HepG2 (cell line): ENCODE results near the gene DOK7. TPM values are rescaled to one million over a fixed set of nuclear protein-coding genes. Genes with fewer than 3 reads are reported as not detected.

Experiments
- ATAC-seq: fragments of 200-7000 bp; cut with Tn5 transposase; 3 replicates; pipeline ENCODE4 v1.9.1; 2020; ENCODE audit warnings: mild to moderate bottlenecking, moderate library complexity
- BruUV-seq: library from RNA; stranded (reverse); fragments of 400-500 nt; replicated peaks from 2 replicates; lab custom pipeline; 2021; lab: Mats Ljungman, UMichigan
- CTCF ChIA-PET: fragments of 300-600 bp; formaldehyde crosslinking; extraction: SDS; loops from one replicate; lab custom pipeline; 2021; ENCODE audit warnings: low total read pairs, inconsistent platforms, low intra/inter-chr PET ratio; lab: Yijun Ruan, JAX
- POLR2A ChIA-PET: fragments of 350-600 bp; sonication (Branson Sonifier 250); formaldehyde crosslinking; loops from one replicate; lab custom pipeline; 2020; ENCODE audit warnings: antibody characterized with exemption, inconsistent platforms; lab: Yijun Ruan, JAX
- DNase-seq: peaks from one replicate; pipeline ENCODE4 v3.0.0-alpha.2; 2015; ENCODE audit warnings: low spot score
- FAIRE-seq: peaks from 3 replicates; lab custom pipeline; 2011; peaks lifted over from hg19 to GRCh38; lab: Jason Lieb, UNC
- H2AFZ ChIP-seq: one replicate; pipeline ENCODE4 v1.6.1; 2011; ENCODE audit warnings: low read length, inconsistent platforms
- H3K27ac ChIP-seq: fragments of 300-600 bp; 3 replicates; pipeline ENCODE4 v1.8.0; 2011; ENCODE audit warnings: mixed run types, mild to moderate bottlenecking, mixed read lengths, low read length, inconsistent platforms; ENCODE audit not compliant: insufficient read depth; ENCODE audit errors: extremely low read length
- H3K27me3 ChIP-seq, 2 experiments: fragments of 200-600 bp in 1 of 2; 2 replicates in 1 of 2; 3 replicates in 1 of 2; pipeline versions ENCODE4 v1.6.0 to v1.8.0; 2011; ENCODE audit warnings: low read length in 2 of 2, mild to moderate bottlenecking in 2 of 2, moderate library complexity in 2 of 2, inconsistent platforms in 1 of 2; ENCODE audit not compliant: insufficient read depth in 2 of 2, control insufficient read depth in 1 of 2
- H3K36me3 ChIP-seq, 2 experiments: fragments of 200-600 bp in 1 of 2; replicated peaks in 1 of 2; 2 replicates in 1 of 2; 3 replicates in 1 of 2; pipeline versions ENCODE4 v1.5.1 to v1.8.0; 2011; ENCODE audit warnings: low read length in 2 of 2, inconsistent platforms in 1 of 2; ENCODE audit not compliant: insufficient read depth in 2 of 2, control insufficient read depth in 1 of 2
- H3K4me1 ChIP-seq: 2 replicates; pipeline ENCODE4 v1.5.1; 2012; ENCODE audit warnings: low read length, inconsistent platforms; ENCODE audit not compliant: insufficient read depth
- H3K4me2 ChIP-seq: 2 replicates; pipeline ENCODE4 v1.6.0; 2011; ENCODE audit warnings: low read depth, low read length, inconsistent platforms
- H3K4me3 ChIP-seq, 3 experiments: fragments of 200-600 bp in 1 of 3; sonication (generic), shearing (Covaris generic) in 1 of 3; replicated peaks in 1 of 3; 2 replicates each; pipeline ENCODE4 v1.5.1; 2011 to 2016; ENCODE audit warnings: low read length in 3 of 3, inconsistent platforms in 2 of 3, low read depth in 2 of 3, mild to moderate bottlenecking in 2 of 3, control low read depth in 1 of 3, mixed read lengths in 1 of 3; ENCODE audit not compliant: insufficient read depth in 1 of 3
- H3K79me2 ChIP-seq: one replicate; pipeline ENCODE4 v1.6.1; 2011; ENCODE audit warnings: low read length, inconsistent platforms; ENCODE audit not compliant: insufficient read depth
- H3K9ac ChIP-seq: 2 replicates; pipeline ENCODE4 v1.6.0; 2011; ENCODE audit warnings: mild to moderate bottlenecking, low read depth, low read length, inconsistent platforms; ENCODE audit not compliant: insufficient read depth
- H3K9me3 ChIP-seq: 2 replicates; pipeline ENCODE4 v1.5.1; 2012; ENCODE audit warnings: mild to moderate bottlenecking, low read length
- H4K20me1 ChIP-seq: 2 replicates; pipeline ENCODE4 v1.6.0; 2011; ENCODE audit warnings: inconsistent platforms, mild to moderate bottlenecking, low read length, moderate library complexity; ENCODE audit not compliant: insufficient read depth
- AHR ChIP-seq: IDR thresholded peaks from 2 replicates; pipeline ENCODE4 v1.6.1; 2018; ENCODE audit warnings: missing genetic modification reagents, missing compliant biosample characterization
- EZH2 ChIP-seq: conservative IDR thresholded peaks from 2 replicates; pipeline ENCODE4 v1.6.1; 2012; ENCODE audit warnings: mild to moderate bottlenecking, low read depth, low read length, moderate library complexity
- FOXK2 ChIP-seq: fragments of 450-650 bp; IDR thresholded peaks from 2 replicates; pipeline ENCODE4 v1.6.1; 2016
- KLF15 ChIP-seq: sonication (generic); formaldehyde crosslinking; IDR thresholded peaks from 2 replicates; pipeline ENCODE4 v1.8.1; 2023; ENCODE audit warnings: borderline replicate concordance, mild to moderate bottlenecking, inconsistent platforms, missing genetic modification reagents, mixed read lengths
- KLF6 ChIP-seq: IDR thresholded peaks from 2 replicates; pipeline ENCODE4 v1.8.0; 2016; ENCODE audit warnings: missing biosample characterization, missing genetic modification reagents
- MED13 ChIP-seq: sonication (generic); formaldehyde crosslinking; IDR thresholded peaks from 2 replicates; pipeline ENCODE4 v1.5.0; 2020; ENCODE audit warnings: missing genetic modification reagents
- MEF2D ChIP-seq: sonication (generic); formaldehyde crosslinking; IDR thresholded peaks from 2 replicates; pipeline ENCODE4 v1.5.1; 2020; ENCODE audit warnings: mild to moderate bottlenecking, missing genetic modification reagents
- PRMT3 ChIP-seq: sonication (generic); formaldehyde crosslinking; IDR thresholded peaks from 2 replicates; pipeline ENCODE4 v1.8.1; 2022; ENCODE audit warnings: low read depth, mild to moderate bottlenecking, moderate library complexity, missing genetic modification reagents, borderline replicate concordance
- SMAD1 ChIP-seq: sonication (generic); formaldehyde crosslinking; IDR thresholded peaks from 2 replicates; pipeline ENCODE4 v1.4.0; 2020; ENCODE audit warnings: missing genetic modification reagents, low read depth, mild to moderate bottlenecking, borderline replicate concordance
- SUZ12 ChIP-seq: fragments of 150-350 bp; IDR thresholded peaks from 2 replicates; pipeline ENCODE4 v1.6.1; 2014; ENCODE audit warnings: low read depth, low read length
- TBX2 ChIP-seq: sonication (generic); formaldehyde crosslinking; IDR thresholded peaks from 2 replicates; pipeline ENCODE4 v1.5.0; 2020; ENCODE audit warnings: missing genetic modification reagents, mild to moderate bottlenecking, borderline replicate concordance
- TCF7L2 ChIP-seq: IDR thresholded peaks from 2 replicates; pipeline ENCODE4 v1.6.1; 2011; ENCODE audit warnings: mild to moderate bottlenecking, low read depth, low read length, moderate library complexity
- ZFP36 ChIP-seq: fragments of 150-350 bp; IDR thresholded peaks from 2 replicates; pipeline ENCODE4 v1.6.1; 2018; ENCODE audit warnings: borderline replicate concordance, low read length, low read depth; ENCODE audit not compliant: partially characterized antibody
- ZNF33A ChIP-seq: sonication (generic); formaldehyde crosslinking; IDR thresholded peaks from 2 replicates; pipeline ENCODE4 v1.5.1; 2020; ENCODE audit warnings: missing genetic modification reagents, mild to moderate bottlenecking, moderate library complexity, borderline replicate concordance
- ZNF383 ChIP-seq: sonication (generic); formaldehyde crosslinking; IDR thresholded peaks from 2 replicates; pipeline ENCODE4 v1.4.0; 2020; ENCODE audit warnings: missing genetic modification reagents, mild to moderate bottlenecking, borderline replicate concordance
- ZNF547 ChIP-seq: sonication (generic); formaldehyde crosslinking; IDR thresholded peaks from 2 replicates; pipeline ENCODE4 v1.5.1; 2020; ENCODE audit warnings: mild to moderate bottlenecking, missing genetic modification reagents
- ZNF616 ChIP-seq: sonication (generic); formaldehyde crosslinking; IDR thresholded peaks from 2 replicates; pipeline ENCODE4 v1.5.0; 2020; ENCODE audit warnings: low read depth, mild to moderate bottlenecking, missing genetic modification reagents
- ZNF652 ChIP-seq: IDR thresholded peaks from 2 replicates; pipeline ENCODE4 v1.6.1; 2016; ENCODE audit warnings: low read depth, borderline replicate concordance
- ZSCAN25 ChIP-seq: sonication (generic); formaldehyde crosslinking; IDR thresholded peaks from 2 replicates; pipeline ENCODE4 v1.8.0; 2022; ENCODE audit warnings: mild to moderate bottlenecking, missing genetic modification reagents
- WGBS: methylation state at CpG from one replicate; pipeline ENCODE4 v1.1.6; 2017; ENCODE audit warnings: low lambda C conversion rate; 5-methylcytosine and 5-hydroxymethylcytosine counted together
- in situ Hi-C: cut with HindIII; loops from 2 replicates; pipeline ENCODE4 v1.10.0; 2017; ENCODE audit warnings: low pct_unique_long_range_greater_than_20kb; ENCODE audit not compliant: extremely low pct_ligation_motif_present
- intact Hi-C: fragments of 100-400 bp; cut with micrococcal nuclease; formaldehyde crosslinking; loops from one replicate; pipeline ENCODE4 v1.10.0; 2022; ENCODE audit not compliant: unreplicated experiment
- polyA plus RNA-seq, 8 experiments: library from polyadenylated mRNA; depleted of rRNA in 3 of 8; stranded (reverse) in 7 of 8; unstranded in 1 of 8; fragments of >200 nt; fragmentation: Illumina TruSeq in 4 of 8; extraction: Trizol in 4 of 8; gene quantifications; 2 replicates each; pipeline versions ENCODE4 v1.2.1 to v1.2.3, GENCODE V29; 2011 to 2016; ENCODE audit warnings: low read depth in 4 of 8, missing spikeins in 1 of 8, mixed read lengths in 1 of 8; ENCODE audit not compliant: insufficient read depth in 1 of 8
- total RNA-seq, 5 experiments: library from RNA; depleted of rRNA; stranded (reverse); fragments of >200 nt; fragmentation: Illumina TruSeq; extraction: Trizol; gene quantifications; 2 replicates each; pipeline ENCODE4 v1.2.3, GENCODE V29; 2016; ENCODE audit warnings: low read depth in 1 of 5
- TF ChIP-seq, protein P1 (sequence below): sonication (generic); formaldehyde crosslinking; IDR thresholded peaks from 2 replicates; pipeline ENCODE4 v1.8.0; 2022; ENCODE audit warnings: mild to moderate bottlenecking, missing genetic modification reagents, moderate library complexity
- TF ChIP-seq, protein P2 (sequence below): sonication (generic); formaldehyde crosslinking; IDR thresholded peaks from 2 replicates; pipeline ENCODE4 v1.4.0; 2020; ENCODE audit warnings: missing genetic modification reagents
- TF ChIP-seq, protein P3 (sequence below): sonication (generic); formaldehyde crosslinking; IDR thresholded peaks from 2 replicates; pipeline ENCODE4 v1.9.0; 2021; ENCODE audit warnings: missing genetic modification reagents, borderline replicate concordance
- TF ChIP-seq, protein P4 (sequence below): sonication (generic); formaldehyde crosslinking; IDR thresholded peaks from 2 replicates; pipeline ENCODE4 v1.8.0; 2022; ENCODE audit warnings: missing genetic modification reagents, low read depth, mild to moderate bottlenecking, borderline replicate concordance

Gene DOK7
- total and polyA plus RNA-seq, 2 of the 13 experiments (the other 11 are each of a cell fraction or from before 2014, with no cell fraction given) = 0.03 to 0.07 TPM

DNA sequence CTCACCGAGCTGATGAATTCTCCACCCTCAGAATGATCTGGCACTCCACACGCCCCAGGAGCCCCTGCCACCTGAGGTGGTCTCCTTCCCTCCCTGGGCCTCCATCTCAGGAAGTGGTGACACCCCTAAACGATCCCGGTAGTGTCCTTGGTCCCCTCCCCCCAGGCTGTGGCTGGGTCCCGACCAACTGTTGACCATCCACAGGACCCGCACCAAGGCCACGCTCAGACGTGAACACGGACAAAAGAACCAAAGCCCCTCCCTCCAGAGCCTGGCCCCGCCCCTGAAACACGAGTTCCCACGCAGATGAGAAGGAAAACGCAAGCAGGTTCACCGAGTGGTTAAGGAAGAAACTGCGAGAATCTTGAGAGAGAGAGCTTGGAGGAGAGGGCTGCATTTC, 52.5 kb downstream of the DOK7 start:
- intact Hi-C loops = no loop called here

DNA sequence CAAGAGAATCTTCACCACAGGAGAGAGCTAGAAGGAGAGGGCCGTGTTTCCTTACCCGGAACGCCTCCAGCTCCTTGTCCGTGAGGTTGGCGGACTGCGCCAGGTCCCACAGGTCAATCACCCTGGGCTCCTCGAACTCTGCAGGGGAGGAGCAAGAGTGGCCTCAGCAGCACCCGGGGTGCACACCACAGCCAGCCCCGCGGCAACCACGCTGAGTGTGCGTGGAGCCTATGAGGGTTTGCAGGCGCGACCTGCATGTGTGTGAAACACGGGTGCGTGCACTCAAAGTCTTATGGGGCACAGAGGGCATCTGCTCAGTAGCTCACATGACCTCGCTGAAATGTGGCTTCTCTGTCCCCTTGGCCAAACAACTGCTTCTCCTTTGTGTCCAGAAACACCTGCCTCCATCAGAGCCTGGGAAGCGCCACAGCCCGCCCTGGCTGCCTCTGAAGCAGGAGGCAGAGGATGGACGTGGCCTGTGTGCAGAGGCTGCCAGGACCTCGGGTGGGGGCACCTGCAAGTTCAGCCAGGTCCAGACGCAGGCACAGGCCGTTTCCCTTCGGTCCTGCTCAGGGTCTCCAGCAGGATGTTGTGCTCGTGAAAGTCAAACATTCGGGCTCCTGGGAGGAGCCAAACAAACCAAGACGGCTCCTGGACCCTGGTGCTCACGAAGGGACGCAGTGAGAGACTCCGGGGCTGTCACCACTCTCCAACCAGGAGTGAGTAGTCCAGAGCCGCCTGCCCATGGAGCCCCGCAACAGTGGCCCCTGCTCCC, 53.1 kb downstream of the DOK7 start:
- no peak for ATAC-seq
- BruUV-seq = no TSS peak
- intact Hi-C loops = no loop called here
- Histone ChIP-seq H3K27me3 (no peaks in the 10 kb centered on the region), H3K4me3 (no peak overlapping the region), H4K20me1 (no peaks in the 10 kb centered on the region), H3K9ac (no peak overlapping the region), H3K36me3 (peaks cover 35 to 74% of the 10 kb centered on the region in 2 experiments), H2AFZ (no peak overlapping the region), H3K9me3 (no peaks in the 10 kb centered on the region), H3K4me1 (no peaks in the 10 kb centered on the region), H3K79me2 (no peaks in the 10 kb centered on the region), H3K4me2 (no peak overlapping the region), H3K27ac (no peak overlapping the region)
- no peak for DNase-seq
- no peak for FAIRE-seq
- POLR2A ChIA-PET = no interaction called here
- WGBS = 98% methylated on average over 15 of the region's 32 CpGs
- CTCF ChIA-PET = no interaction called here
- in situ Hi-C loops = no loop called here
- TF ChIP-seq ZSCAN25 (CRISPR knock-in tag) (no peak), SUZ12 (no peak), MEF2D (CRISPR knock-in tag) (no peak)
- TF ChIP-seq, protein P1, sequence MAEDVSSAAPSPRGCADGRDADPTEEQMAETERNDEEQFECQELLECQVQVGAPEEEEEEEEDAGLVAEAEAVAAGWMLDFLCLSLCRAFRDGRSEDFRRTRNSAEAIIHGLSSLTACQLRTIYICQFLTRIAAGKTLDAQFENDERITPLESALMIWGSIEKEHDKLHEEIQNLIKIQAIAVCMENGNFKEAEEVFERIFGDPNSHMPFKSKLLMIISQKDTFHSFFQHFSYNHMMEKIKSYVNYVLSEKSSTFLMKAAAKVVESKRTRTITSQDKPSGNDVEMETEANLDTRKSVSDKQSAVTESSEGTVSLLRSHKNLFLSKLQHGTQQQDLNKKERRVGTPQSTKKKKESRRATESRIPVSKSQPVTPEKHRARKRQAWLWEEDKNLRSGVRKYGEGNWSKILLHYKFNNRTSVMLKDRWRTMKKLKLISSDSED (CRISPR knock-in tag) = no peak
- TF ChIP-seq, protein P2, sequence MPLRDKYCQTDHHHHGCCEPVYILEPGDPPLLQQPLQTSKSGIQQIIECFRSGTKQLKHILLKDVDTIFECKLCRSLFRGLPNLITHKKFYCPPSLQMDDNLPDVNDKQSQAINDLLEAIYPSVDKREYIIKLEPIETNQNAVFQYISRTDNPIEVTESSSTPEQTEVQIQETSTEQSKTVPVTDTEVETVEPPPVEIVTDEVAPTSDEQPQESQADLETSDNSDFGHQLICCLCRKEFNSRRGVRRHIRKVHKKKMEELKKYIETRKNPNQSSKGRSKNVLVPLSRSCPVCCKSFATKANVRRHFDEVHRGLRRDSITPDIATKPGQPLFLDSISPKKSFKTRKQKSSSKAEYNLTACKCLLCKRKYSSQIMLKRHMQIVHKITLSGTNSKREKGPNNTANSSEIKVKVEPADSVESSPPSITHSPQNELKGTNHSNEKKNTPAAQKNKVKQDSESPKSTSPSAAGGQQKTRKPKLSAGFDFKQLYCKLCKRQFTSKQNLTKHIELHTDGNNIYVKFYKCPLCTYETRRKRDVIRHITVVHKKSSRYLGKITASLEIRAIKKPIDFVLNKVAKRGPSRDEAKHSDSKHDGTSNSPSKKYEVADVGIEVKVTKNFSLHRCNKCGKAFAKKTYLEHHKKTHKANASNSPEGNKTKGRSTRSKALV (CRISPR knock-in tag) = no peak
- TF ChIP-seq, protein P3, sequence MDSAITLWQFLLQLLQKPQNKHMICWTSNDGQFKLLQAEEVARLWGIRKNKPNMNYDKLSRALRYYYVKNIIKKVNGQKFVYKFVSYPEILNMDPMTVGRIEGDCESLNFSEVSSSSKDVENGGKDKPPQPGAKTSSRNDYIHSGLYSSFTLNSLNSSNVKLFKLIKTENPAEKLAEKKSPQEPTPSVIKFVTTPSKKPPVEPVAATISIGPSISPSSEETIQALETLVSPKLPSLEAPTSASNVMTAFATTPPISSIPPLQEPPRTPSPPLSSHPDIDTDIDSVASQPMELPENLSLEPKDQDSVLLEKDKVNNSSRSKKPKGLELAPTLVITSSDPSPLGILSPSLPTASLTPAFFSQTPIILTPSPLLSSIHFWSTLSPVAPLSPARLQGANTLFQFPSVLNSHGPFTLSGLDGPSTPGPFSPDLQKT (CRISPR knock-in tag) = no peak

More for the DNA sequence above, 52.5 kb downstream of the DOK7 start:
- no peaks in the 10 kb centered on the region for H4K20me1 ChIP-seq
- no peaks in the 10 kb centered on the region for H3K79me2 ChIP-seq
- no peak overlapping the region for H2AFZ ChIP-seq
- in situ Hi-C loops = no loop called here
- no peaks in the 10 kb centered on the region for H3K27me3 ChIP-seq
- BruUV-seq = no TSS peak
- DNase-seq (no peak), ATAC-seq (no peak), FAIRE-seq (no peak)
- no peak for TF ChIP-seq EZH2
- no peak for TF ChIP-seq TCF7L2
- no peak for TF ChIP-seq ZFP36
- no peak for TF ChIP-seq ZNF33A (CRISPR knock-in tag)
- no peak for TF ChIP-seq PRMT3 (CRISPR knock-in tag)
- no peak for TF ChIP-seq ZNF547 (CRISPR knock-in tag)
- no peak for TF ChIP-seq MED13 (CRISPR knock-in tag)
- no peak for TF ChIP-seq AHR (CRISPR knock-in tag)
- TF ChIP-seq, protein P4, sequence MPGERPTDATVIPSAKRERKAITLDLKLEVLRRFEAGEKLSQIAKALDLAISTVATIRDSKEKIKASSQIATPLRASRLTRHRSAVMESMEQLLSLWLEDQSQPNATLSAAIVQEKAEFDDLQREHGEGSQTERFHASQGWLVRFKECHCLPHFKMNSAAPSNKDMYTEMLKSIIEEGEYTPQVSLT (CRISPR knock-in tag) = no peak
- no peak for TF ChIP-seq KLF6
- TF ChIP-seq FOXK2 = no peak
- TF ChIP-seq ZNF652 (CRISPR knock-in tag) = no peak
- TF ChIP-seq ZNF616 = no peak
- no peak for TF ChIP-seq SMAD1 (CRISPR knock-in tag)
- TF ChIP-seq KLF15 (CRISPR knock-in tag) = no peak
- no peak for TF ChIP-seq ZNF383 (CRISPR knock-in tag)
- no peak for TF ChIP-seq TBX2 (CRISPR knock-in tag)
- ChIA-PET CTCF (no interaction called here), POLR2A (no interaction called here)
- H3K4me2 ChIP-seq = no peak overlapping the region
- peaks cover 35 to 73% of the 10 kb centered on the region in 2 experiments for H3K36me3 ChIP-seq
- no peak overlapping the region for H3K4me3 ChIP-seq
- H3K4me1 ChIP-seq = no peaks in the 10 kb centered on the region
- H3K9me3 ChIP-seq = no peaks in the 10 kb centered on the region
- no peak overlapping the region for H3K9ac ChIP-seq
- no peak overlapping the region for H3K27ac ChIP-seq
- 95% methylated on average over 14 of the region's 15 CpGs for WGBS
